Right cardiac atrium (tissue), 5 donors: ENCODE results near the gene OLFML2A. TPM values are rescaled to one million over a fixed set of nuclear protein-coding genes. Genes with fewer than 3 reads are reported as not detected.

Experiments
- ATAC-seq, 2 donors: fragments of 200-7000 bp; cut with Tn5 transposase; one replicate each; pipeline versions ENCODE4 v1.8.0 to v1.9.1; 2020; ENCODE audit warnings: moderate library complexity in 2 of 2, mild to moderate bottlenecking in 1 of 2
- DNase-seq, 3 donors: peaks; one replicate each; pipeline ENCODE4 v3.0.0-alpha.2; 2020
- H3K27ac ChIP-seq: one replicate; pipeline ENCODE4 v1.5.1; 2013; ENCODE audit warnings: mild to moderate bottlenecking, low read length, control low read depth, moderate library complexity
- H3K27me3 ChIP-seq: one replicate; pipeline ENCODE4 v1.6.1; 2013; ENCODE audit not compliant: control insufficient read depth, insufficient read depth
- H3K4me1 ChIP-seq: one replicate; pipeline ENCODE4 v1.6.1; 2013; ENCODE audit warnings: low read length; ENCODE audit not compliant: control insufficient read depth, insufficient read depth
- H3K4me3 ChIP-seq: one replicate; pipeline ENCODE4 v1.5.1; 2013; ENCODE audit warnings: low read length, control low read depth
- H3K9me3 ChIP-seq: one replicate; pipeline ENCODE4 v1.6.1; 2013; ENCODE audit warnings: low read length; ENCODE audit not compliant: control insufficient read depth
- WGBS: extraction: QIAGEN DNeasy Blood & Tissue Kit; methylation state at CpG from one replicate; pipeline ENCODE4 v1.1.7; 2013; 5-methylcytosine and 5-hydroxymethylcytosine counted together
- intact Hi-C, 4 donors: fragments of 100-400 bp; cut with DNase I; formaldehyde crosslinking; loops; one replicate each; pipeline versions ENCODE4 v1.11.0 to v1.14.0; 2022 to 2023
- polyA plus RNA-seq: library from polyadenylated mRNA; stranded (reverse); fragments of 200-250 nt; gene quantifications from one replicate; pipeline ENCODE4 v1.2.3, GENCODE V29; 2013
- total RNA-seq, 4 donors: library from RNA; stranded (reverse); fragmentation: NEBNext Ultra II Directional; extraction: Animal tissue kit (Norgen Biotek cat#: 25700); gene quantifications; one replicate each; pipeline ENCODE4 v1.2.1, GENCODE V29; 2021
- donor health status: healthy with polysubstance abuse.
- donor health status: DM: no; HTN: yes; CAD: no.
- donor health status: DM: no; HTN: no; CAD: no.
- donor health status: DM: no; HTN: yes; CAD: no; lungs with severe emphysema.
- donor health status: DM: yes; HTN: yes; CAD: no.

The OLFML2A gene
- total and polyA plus RNA-seq, 5 donors = 15.1 to 34.4 (median 28.7) TPM

DNA sequence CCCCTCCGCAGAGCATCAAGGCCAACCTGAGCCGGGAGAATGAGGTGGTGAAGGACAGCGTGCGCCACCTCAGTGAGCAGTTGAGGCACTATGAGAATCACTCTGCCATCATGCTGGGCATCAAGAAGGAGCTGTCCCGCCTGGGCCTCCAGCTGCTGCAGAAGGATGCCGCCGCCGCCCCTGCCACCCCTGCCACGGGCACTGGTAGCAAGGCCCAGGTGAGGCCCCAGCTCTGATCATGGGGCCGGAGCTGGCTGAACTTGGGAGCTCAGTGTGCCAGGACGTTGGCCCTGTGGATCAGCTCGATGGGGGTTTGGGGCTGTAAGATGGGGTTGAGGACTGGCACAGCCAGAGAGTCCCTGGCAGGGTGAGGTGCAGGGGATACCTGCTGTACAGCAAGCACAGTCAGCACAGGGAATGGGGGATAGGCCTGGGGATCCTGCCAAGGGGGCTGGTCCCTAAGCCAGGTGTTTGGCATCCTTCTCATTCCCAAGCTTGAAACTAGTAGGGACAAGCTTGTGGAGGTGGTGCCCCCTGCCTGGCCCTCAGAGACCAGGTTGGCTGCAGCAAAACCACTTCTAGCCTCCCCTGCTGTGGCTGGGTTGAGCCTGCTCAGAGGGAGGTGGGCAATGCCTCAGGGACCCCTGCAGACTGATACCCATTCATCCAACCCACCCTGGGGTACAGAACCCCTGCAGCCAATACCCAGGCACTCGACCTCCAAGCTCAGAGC lies 22.5 kb downstream of the OLFML2A start:
- intact Hi-C loops = no loop called here
- H3K4me3 ChIP-seq = no peak overlapping the region
- DNase-seq = no peak
- no peaks in the 10 kb centered on the region for H3K9me3 ChIP-seq
- H3K27me3 ChIP-seq = no peaks in the 10 kb centered on the region
- H3K4me1 ChIP-seq = peaks cover 8% of the 10 kb centered on the region
- H3K27ac ChIP-seq = no peak overlapping the region
- 88% methylated on average over 13 of the region's 13 CpGs for WGBS
- no peak for ATAC-seq

DNA sequence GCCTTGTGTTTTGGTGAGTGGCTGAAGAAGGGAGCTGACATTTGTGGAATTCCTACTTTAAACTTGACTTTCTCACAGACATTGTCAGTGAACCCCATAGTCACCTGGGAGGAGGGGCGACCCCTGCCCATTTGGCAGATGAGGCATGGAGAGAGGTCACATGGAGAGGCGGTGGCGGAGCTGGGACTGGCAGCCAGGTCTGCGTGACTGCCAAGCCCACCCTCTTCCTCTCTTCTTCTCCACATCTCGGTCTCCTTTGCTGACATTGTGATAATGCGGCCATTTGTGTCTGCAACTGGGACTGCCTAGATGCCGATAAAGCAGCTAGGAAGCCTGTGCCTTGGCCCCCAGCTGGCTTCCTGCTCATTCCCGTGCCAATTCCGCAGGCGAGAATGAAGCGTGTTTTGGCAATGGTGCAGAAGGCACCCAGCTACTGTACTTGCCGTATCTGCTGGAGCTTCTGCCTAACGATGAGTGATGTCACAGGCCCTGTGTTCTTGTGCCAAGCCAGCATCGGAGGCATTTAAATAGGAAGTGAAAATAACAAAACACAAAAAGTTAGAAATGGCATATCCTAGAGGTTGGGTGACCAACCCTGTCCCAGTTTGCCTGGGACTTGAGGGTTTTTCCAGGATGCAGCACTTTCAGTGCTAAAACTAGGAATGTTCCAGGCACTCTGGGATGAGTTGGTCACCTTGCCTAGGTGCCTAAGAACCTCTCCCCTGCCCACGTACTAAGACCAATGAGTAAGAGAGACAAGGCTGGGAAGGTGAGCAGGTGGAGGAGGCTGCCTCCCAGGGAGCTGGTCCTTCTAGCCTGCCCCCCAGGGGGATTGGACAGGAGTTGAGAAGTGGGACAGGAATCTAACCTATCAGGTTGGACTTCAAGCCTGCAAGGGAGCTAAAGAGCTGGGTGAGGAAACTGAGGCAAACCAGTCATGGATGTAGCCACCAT lies 23.6 kb downstream of the OLFML2A start:
- Histone ChIP-seq H3K4me3 (no peak overlapping the region), H3K27ac (no peak overlapping the region), H3K4me1 (peaks cover 8% of the 10 kb centered on the region), H3K27me3 (no peaks in the 10 kb centered on the region), H3K9me3 (no peaks in the 10 kb centered on the region)
- 15% methylated on average over 15 of the region's 15 CpGs for WGBS
- DNase-seq (peak; percentile 44 to 87 (median 73)), ATAC-seq (peak; percentile 39 to 47)
- intact Hi-C loops = no loop called here

DNA sequence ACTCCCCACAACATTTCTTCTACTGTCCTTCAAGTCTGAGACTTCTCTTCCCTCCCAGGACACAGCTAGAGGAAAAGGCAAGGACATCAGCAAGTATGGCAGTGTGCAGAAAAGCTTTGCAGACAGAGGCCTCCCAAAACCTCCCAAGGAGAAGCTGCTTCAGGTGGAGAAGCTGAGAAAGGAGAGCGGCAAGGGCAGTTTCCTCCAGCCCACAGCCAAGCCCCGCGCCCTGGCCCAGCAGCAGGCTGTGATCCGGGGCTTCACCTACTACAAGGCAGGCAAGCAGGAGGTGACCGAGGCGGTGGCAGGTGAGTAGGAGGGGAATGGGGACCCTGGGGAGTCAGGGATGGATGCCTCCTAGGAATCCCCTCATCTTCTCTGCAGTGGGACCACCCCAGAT lies 24.4 kb downstream of the OLFML2A start:
- 96% methylated on average over 6 of the region's 6 CpGs for WGBS
- no peak overlapping the region for H3K27ac ChIP-seq
- H3K9me3 ChIP-seq = no peaks in the 10 kb centered on the region
- H3K4me3 ChIP-seq = no peak overlapping the region
- H3K4me1 ChIP-seq = peaks cover 8% of the 10 kb centered on the region
- DNase-seq = no peak
- intact Hi-C loops = no loop called here
- ATAC-seq = no peak
- no peaks in the 10 kb centered on the region for H3K27me3 ChIP-seq

DNA sequence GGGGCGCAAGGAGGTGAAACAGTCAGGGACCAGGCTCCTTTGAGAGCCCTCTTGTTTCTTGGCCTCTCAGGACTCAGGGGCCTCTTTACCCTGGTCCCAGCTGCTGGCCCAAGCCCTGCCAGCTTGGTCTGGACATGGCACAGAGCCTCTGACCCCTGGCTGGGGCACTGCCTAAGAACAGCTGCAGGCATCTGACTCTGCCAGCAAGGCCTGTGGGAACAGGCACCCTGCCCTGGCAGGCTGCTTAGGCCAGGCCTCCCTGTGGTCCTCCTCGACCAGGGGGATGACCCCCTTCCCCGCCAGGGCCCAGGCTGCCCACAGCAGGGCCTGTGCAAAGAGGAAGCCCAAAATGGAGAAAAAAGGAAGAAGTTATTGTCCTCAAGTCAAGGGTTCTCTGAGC lies 25.5 kb downstream of the OLFML2A start:
- WGBS = 75% methylated on average over 3 of the region's 3 CpGs
- Histone ChIP-seq H3K9me3 (no peaks in the 10 kb centered on the region), H3K27ac (no peak overlapping the region), H3K4me3 (no peak overlapping the region), H3K4me1 (peaks cover 3% of the 10 kb centered on the region), H3K27me3 (no peaks in the 10 kb centered on the region)
- intact Hi-C loops = no loop called here
- ATAC-seq = no peak
- DNase-seq = no peak

DNA sequence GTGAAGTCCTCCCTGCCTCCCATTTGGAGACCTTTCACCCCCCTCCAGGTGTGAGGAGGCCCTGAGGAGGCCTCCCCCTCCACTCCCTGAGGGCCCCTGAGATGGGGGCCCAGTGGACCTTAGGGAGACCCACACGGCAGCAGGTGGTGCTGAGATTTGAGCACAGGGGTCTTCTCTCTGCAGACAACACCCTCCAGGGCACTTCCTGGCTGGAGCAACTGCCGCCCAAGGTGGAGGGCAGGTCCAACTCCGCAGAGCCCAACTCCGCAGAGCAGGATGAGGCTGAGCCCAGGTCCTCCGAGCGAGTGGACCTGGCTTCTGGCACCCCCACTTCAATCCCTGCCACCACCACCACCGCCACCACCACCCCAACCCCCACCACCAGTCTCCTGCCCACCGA lies 27.0 kb downstream of the OLFML2A start:
- Histone ChIP-seq H3K4me1 (no peaks in the 10 kb centered on the region), H3K4me3 (no peak overlapping the region), H3K27ac (no peak overlapping the region), H3K27me3 (no peaks in the 10 kb centered on the region), H3K9me3 (no peaks in the 10 kb centered on the region)
- intact Hi-C loops = no loop called here
- ATAC-seq (no peak), DNase-seq (no peak)
- WGBS = 95% methylated on average over 8 of the region's 8 CpGs

DNA sequence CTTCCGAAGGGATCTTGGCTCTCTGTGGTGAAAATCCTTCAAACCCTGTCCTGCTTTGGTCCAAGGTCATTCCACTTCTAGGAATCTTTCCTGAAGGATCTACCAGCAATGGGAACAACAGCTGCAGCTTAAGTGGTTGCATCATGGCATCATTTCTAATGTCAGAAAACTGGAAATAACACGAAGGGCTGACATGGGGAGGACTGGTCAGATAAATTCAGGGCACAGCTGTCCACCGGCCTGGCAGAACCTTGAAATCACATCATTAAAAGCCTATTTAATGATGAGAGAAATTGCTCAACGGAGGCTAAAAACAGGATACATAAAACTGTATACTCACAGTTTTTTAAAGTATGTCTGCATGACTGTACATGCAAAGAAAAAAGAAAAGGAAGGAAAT lies 28.3 kb downstream of the OLFML2A start:
- no peak overlapping the region for H3K4me3 ChIP-seq
- H3K27me3 ChIP-seq = no peaks in the 10 kb centered on the region
- no peak for ATAC-seq
- 67% methylated on average over 4 of the region's 4 CpGs for WGBS
- DNase-seq = no peak
- no peaks in the 10 kb centered on the region for H3K4me1 ChIP-seq
- no peaks in the 10 kb centered on the region for H3K9me3 ChIP-seq
- intact Hi-C loops = no loop called here
- H3K27ac ChIP-seq = no peak overlapping the region

DNA sequence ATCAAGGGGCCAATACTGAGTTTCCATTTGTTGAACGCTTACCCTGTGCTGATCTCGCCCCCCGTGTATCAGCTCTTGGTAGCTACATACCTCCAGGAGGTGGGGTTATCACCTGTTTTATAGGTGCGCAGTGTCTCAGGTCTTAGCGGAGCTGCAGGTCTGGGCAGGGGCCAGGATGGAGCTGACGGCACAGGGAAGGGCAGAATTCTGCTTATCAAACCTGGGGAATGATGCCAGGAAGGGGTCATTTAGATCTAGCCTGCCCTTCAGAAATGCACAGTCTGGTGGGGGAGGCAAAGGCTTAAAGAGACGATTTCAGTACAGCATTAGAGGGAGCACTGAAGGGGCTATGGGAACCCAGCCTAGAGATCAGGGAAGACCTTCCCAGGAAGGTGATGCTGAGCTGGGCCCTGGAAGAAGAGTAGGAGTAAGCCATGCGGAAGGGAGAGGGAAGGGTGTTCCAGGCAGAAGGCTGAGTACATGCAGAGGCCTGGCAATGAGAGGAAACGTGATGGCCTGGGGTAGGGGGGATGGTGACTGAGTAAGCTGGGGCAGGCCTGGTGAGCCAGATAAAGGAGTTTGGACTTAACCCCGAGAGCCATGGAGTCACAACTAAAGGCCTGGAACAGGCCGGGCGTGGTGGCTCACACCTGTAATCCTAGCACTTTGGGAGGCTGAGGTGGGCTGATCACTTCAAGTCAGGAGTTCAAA lies 31.5 kb downstream of the OLFML2A start:
- H3K9me3 ChIP-seq = no peaks in the 10 kb centered on the region
- no peak for DNase-seq
- WGBS = 82% methylated on average over 12 of the region's 12 CpGs
- H3K4me3 ChIP-seq = no peak overlapping the region
- ATAC-seq = no peak
- no peaks in the 10 kb centered on the region for H3K27me3 ChIP-seq
- intact Hi-C loops = no loop called here
- no peak overlapping the region for H3K27ac ChIP-seq
- no peaks in the 10 kb centered on the region for H3K4me1 ChIP-seq

DNA sequence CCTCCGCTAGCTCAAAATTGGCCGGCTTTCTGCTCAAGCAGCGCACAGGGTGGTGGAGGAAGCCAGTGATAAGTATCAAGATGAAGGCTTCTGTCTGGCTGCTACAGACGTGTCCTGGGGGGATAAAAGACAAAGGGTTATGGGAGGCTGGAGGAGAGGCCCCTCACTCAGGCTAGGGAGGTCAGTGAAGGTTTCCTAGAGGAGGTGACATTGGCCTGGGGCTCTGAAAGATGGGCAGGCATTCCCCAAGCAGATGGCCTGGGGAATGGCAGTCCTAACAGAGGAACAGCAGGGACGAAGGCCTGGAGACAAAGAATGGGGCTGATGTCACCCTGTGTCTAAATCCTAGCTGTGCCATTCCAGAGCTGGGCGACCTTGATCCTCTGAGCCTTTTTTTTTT lies 32.3 kb downstream of the OLFML2A start:
- ATAC-seq = no peak
- Histone ChIP-seq H3K27ac (no peak overlapping the region), H3K9me3 (no peaks in the 10 kb centered on the region), H3K4me3 (no peak overlapping the region), H3K4me1 (no peaks in the 10 kb centered on the region), H3K27me3 (no peaks in the 10 kb centered on the region)
- 84% methylated on average over 6 of the region's 6 CpGs for WGBS
- no peak for DNase-seq
- intact Hi-C loops = no loop called here

DNA sequence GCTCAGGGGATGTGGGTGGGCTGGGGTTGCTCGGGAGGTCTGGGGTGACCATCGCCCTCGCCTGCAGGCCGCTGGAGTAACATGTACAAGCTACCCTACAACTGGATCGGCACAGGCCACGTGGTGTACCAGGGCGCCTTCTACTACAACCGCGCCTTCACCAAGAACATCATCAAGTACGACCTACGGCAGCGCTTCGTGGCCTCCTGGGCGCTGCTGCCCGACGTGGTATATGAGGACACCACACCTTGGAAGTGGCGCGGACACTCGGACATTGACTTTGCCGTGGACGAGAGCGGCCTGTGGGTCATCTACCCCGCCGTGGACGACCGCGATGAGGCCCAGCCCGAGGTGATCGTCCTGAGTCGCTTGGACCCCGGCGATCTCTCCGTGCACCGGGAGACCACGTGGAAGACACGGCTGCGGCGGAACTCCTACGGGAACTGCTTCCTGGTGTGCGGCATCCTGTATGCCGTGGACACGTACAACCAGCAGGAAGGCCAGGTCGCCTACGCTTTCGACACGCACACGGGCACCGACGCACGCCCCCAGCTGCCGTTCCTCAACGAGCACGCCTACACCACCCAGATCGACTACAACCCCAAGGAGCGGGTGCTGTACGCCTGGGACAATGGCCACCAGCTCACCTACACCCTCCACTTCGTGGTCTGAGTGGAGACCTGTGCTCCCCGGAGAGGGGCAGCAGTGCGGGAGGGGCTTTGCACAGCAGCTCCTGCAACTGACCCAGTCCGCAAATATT lies 33.0 kb downstream of the OLFML2A start:
- WGBS = 94% methylated on average over 60 of the region's 60 CpGs
- Histone ChIP-seq H3K9me3 (no peaks in the 10 kb centered on the region), H3K4me3 (no peak overlapping the region), H3K4me1 (no peaks in the 10 kb centered on the region), H3K27me3 (no peaks in the 10 kb centered on the region), H3K27ac (no peak overlapping the region)
- intact Hi-C loops = no loop called here
- DNase-seq (peak in 1 of 3 donors; percentile 56), ATAC-seq (no peak)

DNA sequence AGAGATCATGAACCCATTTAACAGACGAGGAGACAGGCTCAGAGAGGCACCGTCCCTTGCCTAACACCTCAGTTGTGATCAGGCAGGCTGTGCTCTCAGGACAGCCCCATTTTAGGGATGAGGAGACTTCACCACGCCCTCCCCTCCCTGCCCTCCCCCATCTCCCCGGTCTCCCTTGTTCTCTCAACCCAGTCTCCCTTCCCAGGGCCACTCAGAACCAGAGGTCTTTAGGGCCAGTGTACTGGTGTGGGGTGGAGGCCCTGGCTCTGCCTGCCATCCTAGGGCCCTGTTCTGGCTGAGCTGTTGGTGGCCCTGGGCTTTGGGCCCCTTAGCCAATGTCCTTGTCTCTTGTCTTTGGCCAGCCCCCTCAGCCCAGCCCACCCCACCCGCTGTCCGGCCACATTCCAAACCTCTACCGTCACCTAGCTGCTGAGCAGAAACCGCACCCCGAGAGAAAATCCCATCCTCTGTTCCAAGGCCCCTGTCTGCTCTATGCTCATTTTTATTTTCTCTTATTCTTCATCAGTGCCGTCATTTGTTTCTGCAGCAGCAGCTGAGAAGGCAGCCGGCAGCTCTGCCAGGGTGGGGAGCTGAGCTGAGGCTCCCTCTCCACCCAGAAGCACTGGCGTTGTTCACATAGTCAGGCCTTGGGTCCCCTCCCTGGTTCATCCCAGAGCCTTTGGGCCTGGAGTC lies 33.9 kb downstream of the OLFML2A start:
- Histone ChIP-seq H3K4me3 (no peak overlapping the region), H3K27me3 (no peaks in the 10 kb centered on the region), H3K4me1 (no peaks in the 10 kb centered on the region), H3K27ac (peak overlapping the region; percentile 46), H3K9me3 (no peaks in the 10 kb centered on the region)
- DNase-seq (peak in 1 of 3 donors; percentile 62), ATAC-seq (peak; percentile 44 to 55)
- intact Hi-C loops = no loop called here
- WGBS = 51% methylated on average over 12 of the region's 12 CpGs
